Measurements from ENCODE around the gene SEMA4F.

GRCh38 chr2:74703373-74703772 lies 49.3 kb downstream of the SEMA4F start:
- TF ChIP-seq POLR2A (IDR thresholded peaks at IDR 0.05) (no peak), EP300 (IDR thresholded peaks at IDR 0.05) (no peak), CTCF (IDR thresholded peaks at IDR 0.05) (no peak)
